ENCODE data around the gene HHIPL1.

The HHIPL1 gene

DNA sequence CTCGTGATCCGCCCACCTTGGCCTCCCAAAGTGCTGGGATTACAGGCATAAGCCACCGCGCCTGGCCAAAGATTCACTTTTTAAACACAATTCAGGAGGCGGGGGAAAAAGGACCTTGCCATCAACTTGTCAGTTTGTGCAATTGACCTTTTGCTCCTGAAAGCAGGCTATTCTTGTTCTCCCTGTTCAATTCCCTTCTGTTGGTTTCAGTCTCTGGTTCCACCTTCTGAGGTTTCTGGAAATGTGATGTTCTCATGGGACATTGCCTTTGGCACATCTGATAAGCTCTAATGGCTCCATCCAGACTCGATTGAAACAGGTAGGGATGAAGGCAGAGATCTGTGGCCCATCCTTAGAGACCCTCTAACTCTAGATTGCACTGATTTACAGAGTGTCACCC, 23.0 kb upstream of the HHIPL1 start:
- no peak for DNase-seq (ENCODE audit: low spot score)
- no peak overlapping the region for H3K27ac ChIP-seq
- TF ChIP-seq, protein P1, sequence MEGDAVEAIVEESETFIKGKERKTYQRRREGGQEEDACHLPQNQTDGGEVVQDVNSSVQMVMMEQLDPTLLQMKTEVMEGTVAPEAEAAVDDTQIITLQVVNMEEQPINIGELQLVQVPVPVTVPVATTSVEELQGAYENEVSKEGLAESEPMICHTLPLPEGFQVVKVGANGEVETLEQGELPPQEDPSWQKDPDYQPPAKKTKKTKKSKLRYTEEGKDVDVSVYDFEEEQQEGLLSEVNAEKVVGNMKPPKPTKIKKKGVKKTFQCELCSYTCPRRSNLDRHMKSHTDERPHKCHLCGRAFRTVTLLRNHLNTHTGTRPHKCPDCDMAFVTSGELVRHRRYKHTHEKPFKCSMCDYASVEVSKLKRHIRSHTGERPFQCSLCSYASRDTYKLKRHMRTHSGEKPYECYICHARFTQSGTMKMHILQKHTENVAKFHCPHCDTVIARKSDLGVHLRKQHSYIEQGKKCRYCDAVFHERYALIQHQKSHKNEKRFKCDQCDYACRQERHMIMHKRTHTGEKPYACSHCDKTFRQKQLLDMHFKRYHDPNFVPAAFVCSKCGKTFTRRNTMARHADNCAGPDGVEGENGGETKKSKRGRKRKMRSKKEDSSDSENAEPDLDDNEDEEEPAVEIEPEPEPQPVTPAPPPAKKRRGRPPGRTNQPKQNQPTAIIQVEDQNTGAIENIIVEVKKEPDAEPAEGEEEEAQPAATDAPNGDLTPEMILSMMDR (IDR thresholded peaks at IDR 0.05): no peak
- H3K4me3 ChIP-seq: no peak overlapping the region

DNA sequence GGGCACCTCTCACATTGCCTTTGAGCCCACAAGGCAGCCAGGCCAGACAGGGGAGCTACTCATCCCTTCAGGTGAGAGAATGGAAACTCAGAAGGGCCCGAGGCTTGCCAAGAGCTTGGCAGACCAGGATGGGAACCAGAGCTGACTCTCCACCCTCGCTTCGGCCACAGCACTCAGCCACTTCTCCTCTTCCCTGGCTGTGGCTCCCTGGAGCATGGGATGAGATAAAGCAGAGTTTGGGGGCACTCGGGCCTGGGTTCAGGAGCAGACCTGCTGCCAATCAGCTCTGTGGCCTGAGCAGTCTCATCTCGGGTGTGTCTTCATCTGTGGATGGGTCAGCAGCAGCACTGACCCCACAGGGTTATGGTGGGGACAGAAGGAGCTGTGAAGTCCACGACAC, 20.9 kb upstream of the HHIPL1 start:
- no peak overlapping the region for H3K27ac ChIP-seq
- no peak for DNase-seq (ENCODE audit: low spot score)
- no peak overlapping the region for H3K4me3 ChIP-seq
- TF ChIP-seq, protein P1 (IDR thresholded peaks at IDR 0.05): no peak

GRCh38 chr14:99624971-99625370, 20.0 kb upstream of the HHIPL1 start:
- no peak for DNase-seq (ENCODE audit: low spot score)
- TF ChIP-seq, protein P1 (IDR thresholded peaks at IDR 0.05): no peak
- Histone ChIP-seq H3K4me3 (no peak overlapping the region), H3K27ac (no peak overlapping the region)

DNA sequence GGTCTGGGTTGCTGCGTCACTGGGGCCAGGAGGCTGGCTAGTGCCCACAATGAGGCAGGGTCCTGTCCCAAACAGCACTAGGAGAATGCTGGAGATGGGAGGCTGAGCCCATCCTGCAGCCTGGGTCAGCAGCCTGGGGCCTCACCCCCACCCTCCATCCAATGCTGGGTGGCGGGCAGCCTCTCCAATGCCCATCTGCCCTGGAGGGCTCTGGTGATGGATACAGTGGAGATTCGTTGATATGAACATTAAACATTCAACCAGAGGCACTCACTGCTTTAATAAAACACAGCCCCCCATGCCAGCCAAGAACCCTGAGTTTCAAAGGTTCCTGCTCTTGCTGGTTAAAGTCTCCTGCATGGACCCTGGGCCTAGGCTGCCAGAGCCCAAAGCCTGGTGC, 19.5 kb upstream of the HHIPL1 start:
- Histone ChIP-seq H3K4me3 (no peak overlapping the region), H3K27ac (no peak overlapping the region)
- no peak for DNase-seq (ENCODE audit: low spot score)
- TF ChIP-seq, protein P1 (IDR thresholded peaks at IDR 0.05): no peak

DNA sequence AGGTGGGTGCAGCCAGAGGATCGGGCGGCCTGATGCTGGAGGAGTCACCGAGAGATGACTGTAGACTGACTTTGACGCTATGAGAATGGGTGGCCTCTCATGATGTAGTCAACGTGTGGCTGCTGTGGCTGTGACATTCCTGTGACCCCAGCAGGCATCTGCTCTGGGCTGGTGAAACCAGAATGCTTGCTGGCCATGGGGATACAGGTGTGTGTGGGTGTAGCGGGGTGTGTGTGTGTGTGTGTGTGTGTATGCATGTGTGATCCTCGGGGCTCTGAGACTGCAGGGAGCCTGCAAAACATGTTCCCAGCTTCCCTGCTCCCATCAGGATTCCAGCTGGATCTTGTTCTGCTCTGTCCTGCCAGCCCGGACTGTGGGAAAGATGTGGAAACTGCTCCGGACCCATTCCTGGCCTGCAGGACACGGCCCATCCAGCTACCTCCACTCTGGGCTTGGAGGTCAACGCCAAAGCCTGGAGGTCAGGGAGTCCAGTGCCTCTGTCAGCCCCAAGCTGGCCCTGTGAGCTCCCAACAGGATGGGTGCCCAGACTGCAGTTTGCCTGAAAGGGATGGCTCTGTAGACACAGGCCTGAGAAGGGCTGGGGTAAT, 18.8 kb upstream of the HHIPL1 start:
- Histone ChIP-seq H3K27ac (no peak overlapping the region), H3K4me3 (no peak overlapping the region)
- no peak for DNase-seq (ENCODE audit: low spot score)
- TF ChIP-seq, protein P1 (IDR thresholded peaks at IDR 0.05): no peak

DNA sequence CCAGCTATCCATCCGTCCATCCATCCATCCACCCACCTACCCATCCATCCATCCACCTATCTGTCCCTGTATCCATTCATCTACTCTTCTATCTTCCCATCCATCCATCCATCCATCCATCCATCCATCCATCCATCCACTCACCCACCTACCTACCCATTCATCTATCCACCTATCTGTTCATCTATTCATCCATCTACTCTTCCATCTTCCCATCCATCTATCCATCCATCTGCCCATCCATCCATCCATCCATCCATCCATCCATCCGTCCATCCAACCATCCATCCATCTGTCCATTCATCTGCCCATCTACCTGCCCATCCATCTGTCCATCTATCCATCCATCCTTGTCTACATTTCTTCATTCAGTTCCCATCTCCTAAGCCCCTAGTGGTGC, 17.8 kb upstream of the HHIPL1 start:
- TF ChIP-seq, protein P1 (IDR thresholded peaks at IDR 0.05): no peak
- Histone ChIP-seq H3K27ac (no peak overlapping the region), H3K4me3 (no peak overlapping the region)
- DNase-seq (ENCODE audit: low spot score): no peak

GRCh38 chr14:99627510-99628381, 17.2 kb upstream of the HHIPL1 start:
- no peak for DNase-seq (ENCODE audit: low spot score)
- TF ChIP-seq, protein P1 (IDR thresholded peaks at IDR 0.05): no peak
- H3K27ac ChIP-seq: no peak overlapping the region
- no peak overlapping the region for H3K4me3 ChIP-seq

Data from coronary artery (tissue), 2 donors.